ENCODE results near the gene ZNF784.

ZNF784 gene

GRCh38 chr19:55654868-55655647 lies 30.7 kb upstream of the ZNF784 start, which contains the start of gene U2AF2:
U2AF2 (plus strand) TSS chr19:55655035; CDS start chr19:55655105, 70 bp downstream.
- peak within 1 kb of the TSS; percentile 91 for H3K4me3 ChIP-seq (ENCODE audit: low read depth, low read length)
- no peak for DNase-seq (ENCODE audit: low read depth, low spot score)
- ChIA-PET POLR2A (interaction anchor here (0.7 to 1.5 kb wide), 5 partner anchors 12 to 168 kb away, joined by 3 to 11 read pairs (median 5); partner anchors contain the start of genes ZNF581 and ZNF784), CTCF (interaction anchor here (0.6 to 3.3 kb wide), 12 partner anchors 9 to 151 kb away, joined by 3 to 31 read pairs (median 4); no protein-coding TSS in a partner anchor)
- no peak for TF ChIP-seq CTCF (IDR thresholded peaks at IDR 0.05; ENCODE audit: insufficient read depth, low read length, missing control alignments)

DNA sequence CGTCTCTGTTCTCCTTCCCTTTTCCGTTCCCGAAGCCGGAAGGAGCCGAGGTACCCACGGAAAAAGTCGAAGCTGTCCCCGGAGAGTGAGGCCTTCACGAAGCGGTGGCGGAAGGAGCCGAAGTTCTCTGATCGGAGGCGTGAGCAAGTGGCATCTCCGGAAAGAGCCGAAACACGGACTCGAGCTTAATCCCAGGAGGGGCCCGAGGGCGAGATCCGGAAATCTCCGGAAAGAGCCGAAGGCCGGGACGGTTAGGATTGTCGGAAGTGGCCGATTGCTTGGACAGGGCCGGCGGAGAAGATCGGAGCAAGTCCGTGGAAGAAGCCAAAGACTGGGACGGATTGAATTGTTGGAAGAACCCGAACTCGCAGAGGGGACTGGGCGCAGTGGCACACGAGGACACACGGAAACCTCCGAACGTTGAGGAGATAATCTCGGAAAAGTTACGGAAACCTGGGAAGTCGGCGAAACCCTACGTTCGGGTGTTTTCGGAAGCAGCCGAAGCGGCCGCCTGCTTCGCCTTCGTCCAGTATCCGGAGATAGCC lies 30.0 kb upstream of the ZNF784 start:
- CTCF ChIA-PET: interaction anchor here (0.6 to 3.3 kb wide), 12 partner anchors 9 to 150 kb away, joined by 3 to 31 read pairs (median 4); no protein-coding TSS in a partner anchor

DNA sequence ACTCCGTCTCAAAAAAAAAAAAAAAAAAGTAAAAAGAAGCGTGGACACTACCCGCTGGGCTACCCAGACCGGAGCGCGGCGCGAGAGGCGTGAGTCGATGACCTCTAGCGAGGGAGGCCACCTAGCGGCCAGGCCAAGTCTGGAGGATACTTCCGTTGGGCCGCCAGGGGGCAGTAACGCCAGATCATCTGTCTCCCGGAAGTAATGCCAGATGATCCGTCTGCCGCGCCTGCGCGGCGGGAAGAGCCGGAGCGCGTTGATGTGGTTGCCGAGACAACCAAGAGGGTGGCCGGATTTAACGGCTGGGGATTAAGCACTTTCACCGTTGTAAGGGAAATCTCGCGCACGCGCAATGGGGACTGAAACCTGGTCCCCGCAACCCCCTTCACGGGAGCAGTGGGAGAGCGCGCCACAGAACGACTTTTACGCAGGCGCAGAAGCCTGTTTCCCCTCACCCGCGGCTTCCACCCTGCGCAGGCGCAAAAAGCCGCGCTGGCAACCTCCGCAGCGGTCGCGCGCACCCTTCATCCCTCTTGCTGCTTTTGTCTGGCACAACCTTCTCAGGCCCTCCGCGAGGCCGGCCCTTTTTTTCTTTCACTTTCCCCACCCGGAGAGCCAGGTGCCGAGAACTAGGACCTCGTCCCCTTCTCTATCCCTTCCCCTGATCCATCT lies 29.4 kb upstream of the ZNF784 start:
- H3K4me3 ChIP-seq (ENCODE audit: low read depth, low read length): peak overlapping the region; percentile 68
- TF ChIP-seq CTCF (IDR thresholded peaks at IDR 0.05; ENCODE audit: insufficient read depth, low read length, missing control alignments): peak; percentile 100
- CTCF ChIA-PET: interaction anchor here (0.6 to 3.3 kb wide), 22 partner anchors 8 to 187 kb away, joined by 3 to 31 read pairs (median 4); partner anchors contain the start of gene ZNF581
- peak; percentile 96 for DNase-seq (ENCODE audit: low read depth, low spot score)
- POLR2A ChIA-PET: interaction anchor here (0.7 to 1.5 kb wide), 5 partner anchors 11 to 167 kb away, joined by 3 to 11 read pairs (median 5); partner anchors contain the start of genes ZNF581 and ZNF784

More for the DNA sequence above, 30.0 kb upstream of the ZNF784 start:
- peak overlapping the region; percentile 68 for H3K4me3 ChIP-seq (ENCODE audit: low read depth, low read length)
- POLR2A ChIA-PET: interaction anchor here (0.7 to 1.5 kb wide), 5 partner anchors 11 to 167 kb away, joined by 3 to 11 read pairs (median 5); partner anchors contain the start of genes ZNF581 and ZNF784
- peak; percentile 93 for DNase-seq (ENCODE audit: low read depth, low spot score)
- no peak for TF ChIP-seq CTCF (IDR thresholded peaks at IDR 0.05; ENCODE audit: insufficient read depth, low read length, missing control alignments)

- DNase-seq (ENCODE audit: low read depth, low spot score): no peak
- CTCF ChIA-PET: interaction anchor here (0.6 to 3.3 kb wide), 13 partner anchors 8 to 512 kb away, joined by 3 to 31 read pairs (median 4); partner anchors contain the start of gene ZNF581
- no peak overlapping the region for H3K4me3 ChIP-seq (ENCODE audit: low read depth, low read length)
- POLR2A ChIA-PET: no interaction called here
- TF ChIP-seq CTCF (IDR thresholded peaks at IDR 0.05; ENCODE audit: insufficient read depth, low read length, missing control alignments): no peak
Observed at GRCh38 chr19:55652311-55653128, 28.2 kb upstream of the ZNF784 start.

DNA sequence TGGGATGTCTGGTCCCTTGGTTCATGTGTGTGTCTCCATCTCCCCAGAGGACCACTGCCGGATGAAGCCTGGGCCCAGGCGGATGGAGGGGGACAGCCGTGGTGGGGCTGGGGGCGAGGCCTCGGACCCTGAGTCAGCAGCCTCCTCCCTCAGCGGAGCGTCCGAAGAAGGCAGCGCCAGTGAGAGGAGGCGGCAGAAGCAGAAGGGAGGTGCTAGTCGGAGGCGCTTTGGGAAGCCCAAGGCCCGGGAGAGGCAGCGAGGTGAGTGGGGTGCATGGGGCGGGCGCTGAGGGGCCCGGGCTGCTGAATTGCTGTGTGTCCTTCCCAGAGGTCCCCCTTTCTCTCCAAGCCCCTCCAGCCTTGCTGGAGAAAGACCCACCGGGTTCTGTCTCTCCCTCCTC lies 26.9 kb upstream of the ZNF784 start:
- no peak overlapping the region for H3K4me3 ChIP-seq (ENCODE audit: low read depth, low read length)
- TF ChIP-seq CTCF (IDR thresholded peaks at IDR 0.05; ENCODE audit: insufficient read depth, low read length, missing control alignments): no peak
- CTCF ChIA-PET: no interaction called here
- no peak for DNase-seq (ENCODE audit: low read depth, low spot score)
- POLR2A ChIA-PET: no interaction called here
